ENCODE results near the gene FLAD1. TPM values are rescaled to one million over a fixed set of nuclear protein-coding genes. Genes with fewer than 3 reads are reported as not detected.

Gene FLAD1
- total RNA-seq, 1 experiment from 2014 or later: 97.0 TPM

DNA sequence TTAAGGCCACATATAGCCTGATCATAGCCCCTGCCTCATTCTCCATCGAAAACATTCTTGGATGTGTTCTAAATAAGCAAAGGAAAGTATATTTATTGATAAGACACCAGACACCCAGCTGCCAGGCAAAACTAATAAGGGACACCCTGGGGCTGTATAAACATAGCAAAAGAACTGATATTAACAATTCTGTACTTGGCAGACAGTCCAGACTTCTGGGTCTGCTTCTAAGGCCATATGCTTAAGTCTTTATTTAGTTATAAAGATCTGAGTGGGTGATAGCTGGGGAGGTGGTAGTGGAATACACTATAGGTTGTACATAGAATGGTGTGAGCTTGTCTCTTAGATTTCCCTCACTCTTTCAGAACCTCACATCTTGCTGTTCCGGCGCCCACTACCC, 4.8 kb upstream of the FLAD1 start:
- Histone ChIP-seq H4K91ac (ENCODE audit: insufficient read length, low read depth, low read length) (no peak overlapping the region), H3K27me3 (ENCODE audit: insufficient read depth, low read length) (no peaks in the 10 kb centered on the region), H4K8ac (replicated peaks; ENCODE audit: insufficient read length, low read depth, low read length) (no peak overlapping the region), H3K9ac (ENCODE audit: extremely low read depth, insufficient read length, low read length) (no peak overlapping the region), H3K18ac (ENCODE audit: insufficient read length, low read depth, low read length) (no peak overlapping the region), H3K79me1 (ENCODE audit: insufficient read depth, low read depth, low read length, poor library complexity, severe bottlenecking) (no peaks in the 10 kb centered on the region), H3K23ac (ENCODE audit: insufficient read length, low read depth, low read length) (no peak overlapping the region), H3K79me2 (ENCODE audit: insufficient read depth, low read length) (peaks cover 24% of the 10 kb centered on the region), H2BK12ac (ENCODE audit: insufficient read length, low read depth, low read length) (no peak overlapping the region), H4K20me1 (ENCODE audit: control insufficient read depth, insufficient read depth, insufficient read length) (no peaks in the 10 kb centered on the region), H3K4me1 (ENCODE audit: insufficient read depth, low read length) (no peaks in the 10 kb centered on the region), H2AFZ (ENCODE audit: low read length) (no peak overlapping the region), H3K4ac (ENCODE audit: low read depth, low read length) (no peak overlapping the region), H4K5ac (ENCODE audit: insufficient read length, low read depth, low read length) (no peak overlapping the region), H3K4me2 (ENCODE audit: insufficient read depth, insufficient read length, low read length) (no peak overlapping the region), H3K9me3 (ENCODE audit: control insufficient read depth, low read depth, low read length) (no peaks in the 10 kb centered on the region), H3K23me2 (ENCODE audit: insufficient read length, low read depth, low read length, poor library complexity, severe bottlenecking) (peaks cover 12% of the 10 kb centered on the region), H3K56ac (ENCODE audit: insufficient read length, low read depth, low read length) (no peak overlapping the region), H2BK20ac (ENCODE audit: low read depth, low read length, poor library complexity, severe bottlenecking) (no peak overlapping the region), H2BK15ac (ENCODE audit: low read depth, low read length) (no peak overlapping the region), H2BK5ac (ENCODE audit: insufficient read length, low read length) (no peak overlapping the region), H3K14ac (ENCODE audit: insufficient read depth, low read length) (no peak overlapping the region), H3T11ph (ENCODE audit: low read length) (no peak overlapping the region), H3K27ac (ENCODE audit: insufficient read length, low read depth, low read length) (no peak overlapping the region), H2AK5ac (ENCODE audit: insufficient read length, low read length) (no peak overlapping the region), H2BK120ac (ENCODE audit: low read depth, low read length, poor library complexity, severe bottlenecking) (no peak overlapping the region)
- WGBS (ENCODE audit: extremely low coverage, insufficient read length, low lambda C conversion rate): no CpG with 5 or more reads among the region's 3 CpGs
- Mint-ChIP-seq H3K4me1 (peaks cover 2 to 6% of the 10 kb centered on the region in 2 experiments; a peak in 2 of 4 replicates), H3K9me3 (no peaks in the 10 kb centered on the region), H3K27me3 (ENCODE audit: low read depth) (no peaks in the 10 kb centered on the region), H3K27ac (no peak overlapping the region), H3K4me3 (no peak overlapping the region), H3K36me3 (ENCODE audit: insufficient read depth in 1 of 3, low read depth in 3 of 3) (peaks cover 27 to 47% (median 44%) of the 10 kb centered on the region in 3 experiments)
- no peak for DNase-seq
- TF ChIP-seq, protein P1, sequence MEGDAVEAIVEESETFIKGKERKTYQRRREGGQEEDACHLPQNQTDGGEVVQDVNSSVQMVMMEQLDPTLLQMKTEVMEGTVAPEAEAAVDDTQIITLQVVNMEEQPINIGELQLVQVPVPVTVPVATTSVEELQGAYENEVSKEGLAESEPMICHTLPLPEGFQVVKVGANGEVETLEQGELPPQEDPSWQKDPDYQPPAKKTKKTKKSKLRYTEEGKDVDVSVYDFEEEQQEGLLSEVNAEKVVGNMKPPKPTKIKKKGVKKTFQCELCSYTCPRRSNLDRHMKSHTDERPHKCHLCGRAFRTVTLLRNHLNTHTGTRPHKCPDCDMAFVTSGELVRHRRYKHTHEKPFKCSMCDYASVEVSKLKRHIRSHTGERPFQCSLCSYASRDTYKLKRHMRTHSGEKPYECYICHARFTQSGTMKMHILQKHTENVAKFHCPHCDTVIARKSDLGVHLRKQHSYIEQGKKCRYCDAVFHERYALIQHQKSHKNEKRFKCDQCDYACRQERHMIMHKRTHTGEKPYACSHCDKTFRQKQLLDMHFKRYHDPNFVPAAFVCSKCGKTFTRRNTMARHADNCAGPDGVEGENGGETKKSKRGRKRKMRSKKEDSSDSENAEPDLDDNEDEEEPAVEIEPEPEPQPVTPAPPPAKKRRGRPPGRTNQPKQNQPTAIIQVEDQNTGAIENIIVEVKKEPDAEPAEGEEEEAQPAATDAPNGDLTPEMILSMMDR (conservative IDR thresholded peaks at IDR 0.05): no peak

All from H9 (cell line).